ENCODE results near the gene KNTC1.

DNA sequence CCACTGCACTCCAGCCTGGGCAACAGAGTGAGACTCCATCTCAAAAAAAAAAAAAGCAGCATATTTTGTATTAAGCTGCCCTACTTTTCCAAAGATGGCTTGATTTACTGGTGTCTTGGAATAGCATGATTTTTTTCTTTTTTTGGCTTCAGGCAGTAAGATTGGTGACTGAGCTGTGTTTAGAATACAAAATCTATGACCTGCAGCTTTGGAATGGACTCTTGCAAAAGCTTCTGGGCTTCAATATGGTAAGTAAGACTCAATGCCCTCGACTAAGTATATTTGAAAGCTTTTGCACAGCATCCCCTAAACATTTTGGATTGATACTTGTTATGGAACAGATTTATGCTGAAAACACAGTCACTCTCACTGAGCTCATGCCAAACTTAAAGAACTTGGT, 87.8 kb downstream of the KNTC1 start:
- TF ChIP-seq, protein P1, sequence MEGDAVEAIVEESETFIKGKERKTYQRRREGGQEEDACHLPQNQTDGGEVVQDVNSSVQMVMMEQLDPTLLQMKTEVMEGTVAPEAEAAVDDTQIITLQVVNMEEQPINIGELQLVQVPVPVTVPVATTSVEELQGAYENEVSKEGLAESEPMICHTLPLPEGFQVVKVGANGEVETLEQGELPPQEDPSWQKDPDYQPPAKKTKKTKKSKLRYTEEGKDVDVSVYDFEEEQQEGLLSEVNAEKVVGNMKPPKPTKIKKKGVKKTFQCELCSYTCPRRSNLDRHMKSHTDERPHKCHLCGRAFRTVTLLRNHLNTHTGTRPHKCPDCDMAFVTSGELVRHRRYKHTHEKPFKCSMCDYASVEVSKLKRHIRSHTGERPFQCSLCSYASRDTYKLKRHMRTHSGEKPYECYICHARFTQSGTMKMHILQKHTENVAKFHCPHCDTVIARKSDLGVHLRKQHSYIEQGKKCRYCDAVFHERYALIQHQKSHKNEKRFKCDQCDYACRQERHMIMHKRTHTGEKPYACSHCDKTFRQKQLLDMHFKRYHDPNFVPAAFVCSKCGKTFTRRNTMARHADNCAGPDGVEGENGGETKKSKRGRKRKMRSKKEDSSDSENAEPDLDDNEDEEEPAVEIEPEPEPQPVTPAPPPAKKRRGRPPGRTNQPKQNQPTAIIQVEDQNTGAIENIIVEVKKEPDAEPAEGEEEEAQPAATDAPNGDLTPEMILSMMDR (conservative IDR thresholded peaks at IDR 0.05; ENCODE audit: low read depth, low read length): no peak
- TF ChIP-seq EZH2 (IDR thresholded peaks at IDR 0.05; ENCODE audit: borderline replicate concordance, low read depth, low read length, poor library complexity, severe bottlenecking): no peak
